ENCODE measurements around the gene ADK. TPM values are rescaled to one million over a fixed set of nuclear protein-coding genes. Genes with fewer than 3 reads are reported as not detected.
"Not testable (repeated sequence)": the region's sequence is repeated elsewhere in the genome, so short reads cannot be mapped to it uniquely, and the experiment has no call there.

The ADK gene
- total and polyA plus RNA-seq, 4 donors = 12.6 to 21.1 (median 16.1) TPM

- WGBS, 2 donors = 45 to 51% methylated on average over 2 of the region's 2 CpGs
- ATAC-seq (ENCODE audit: low FRiP score) = no peak
- Histone ChIP-seq H3K36me3 (ENCODE audit: control insufficient read depth in 1 of 2, insufficient read depth in 2 of 2, low read length in 1 of 2) (peaks cover 0 to 3% of the 10 kb centered on the region in 2 donors), H3K4me1 (ENCODE audit: control insufficient read depth in 1 of 2, insufficient read depth in 2 of 2, low read length in 2 of 2) (no peaks in the 10 kb centered on the region), H3K4me3 (ENCODE audit: low read length in 2 of 2) (no peak overlapping the region), H3K9me3 (ENCODE audit: control insufficient read depth, low read length) (no peaks in the 10 kb centered on the region), H3K27ac (ENCODE audit: low read depth in 1 of 2, low read length in 2 of 2) (no peak overlapping the region), H3K27me3 (ENCODE audit: control insufficient read depth in 1 of 2, insufficient read depth in 2 of 2, low read length in 1 of 2) (no peaks in the 10 kb centered on the region)
- DNase-seq = no peak
- intact Hi-C loops (cut with DNase I) = no loop called here
Observed at GRCh38 chr10:74202356-74202755, 51.3 kb downstream of the ADK start.

DNA sequence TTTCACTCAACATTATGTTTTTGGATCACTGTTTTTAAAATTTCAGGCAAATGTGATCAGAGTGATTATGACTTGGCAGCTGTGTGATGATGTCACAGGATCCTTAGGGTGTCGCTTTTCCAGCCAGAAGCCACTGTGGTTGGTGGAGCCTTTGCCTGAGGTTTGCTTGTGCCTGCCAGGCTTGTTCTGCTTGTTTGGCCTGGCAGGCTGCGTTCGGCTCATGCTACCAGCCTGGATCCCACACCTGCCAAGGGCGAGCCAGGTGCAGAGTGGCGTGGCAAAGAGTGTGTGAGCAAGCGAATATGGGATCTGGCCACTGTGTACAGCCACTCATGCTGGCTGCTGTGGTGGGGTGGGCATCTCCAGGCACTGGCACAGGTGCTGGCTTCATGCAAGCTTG is 55.7 kb downstream of the ADK start:
- Histone ChIP-seq H3K27me3 (ENCODE audit: control insufficient read depth in 1 of 2, insufficient read depth in 2 of 2, low read length in 1 of 2) (no peaks in the 10 kb centered on the region), H3K9me3 (ENCODE audit: control insufficient read depth, low read length) (no peaks in the 10 kb centered on the region), H3K36me3 (ENCODE audit: control insufficient read depth in 1 of 2, insufficient read depth in 2 of 2, low read length in 1 of 2) (peaks cover 0 to 3% of the 10 kb centered on the region in 2 donors), H3K4me3 (ENCODE audit: low read length in 2 of 2) (no peak overlapping the region), H3K4me1 (ENCODE audit: control insufficient read depth in 1 of 2, insufficient read depth in 2 of 2, low read length in 2 of 2) (no peaks in the 10 kb centered on the region), H3K27ac (ENCODE audit: low read depth in 1 of 2, low read length in 2 of 2) (no peak overlapping the region)
- 47 to 55% methylated on average over 6 of the region's 6 CpGs for WGBS, 2 donors
- ATAC-seq (ENCODE audit: low FRiP score) = no peak
- intact Hi-C loops (cut with DNase I) = no loop called here
- no peak for DNase-seq

- no peak overlapping the region for H3K4me3 ChIP-seq (ENCODE audit: low read length in 2 of 2)
- peaks cover 0 to 3% of the 10 kb centered on the region in 2 donors for H3K36me3 ChIP-seq (ENCODE audit: control insufficient read depth in 1 of 2, insufficient read depth in 2 of 2, low read length in 1 of 2)
- no peaks in the 10 kb centered on the region for H3K9me3 ChIP-seq (ENCODE audit: control insufficient read depth, low read length)
- H3K27me3 ChIP-seq (ENCODE audit: control insufficient read depth in 1 of 2, insufficient read depth in 2 of 2, low read length in 1 of 2) = no peaks in the 10 kb centered on the region
- no peaks in the 10 kb centered on the region for H3K4me1 ChIP-seq (ENCODE audit: control insufficient read depth in 1 of 2, insufficient read depth in 2 of 2, low read length in 2 of 2)
- intact Hi-C loops (cut with DNase I) = no loop called here
- ATAC-seq (ENCODE audit: low FRiP score) = no peak
- 87 to 91% methylated on average over 7 of the region's 7 CpGs for WGBS, 2 donors
- DNase-seq = no peak
- H3K27ac ChIP-seq (ENCODE audit: low read depth in 1 of 2, low read length in 2 of 2) = no peak overlapping the region
Observed at GRCh38 chr10:74207691-74208480, 56.9 kb downstream of the ADK start.

- Histone ChIP-seq H3K27ac (ENCODE audit: low read depth in 1 of 2, low read length in 2 of 2) (no peak overlapping the region), H3K4me3 (ENCODE audit: low read length in 2 of 2) (no peak overlapping the region), H3K27me3 (ENCODE audit: control insufficient read depth in 1 of 2, insufficient read depth in 2 of 2, low read length in 1 of 2) (no peaks in the 10 kb centered on the region), H3K9me3 (ENCODE audit: control insufficient read depth, low read length) (no peaks in the 10 kb centered on the region), H3K4me1 (ENCODE audit: control insufficient read depth in 1 of 2, insufficient read depth in 2 of 2, low read length in 2 of 2) (no peaks in the 10 kb centered on the region), H3K36me3 (ENCODE audit: control insufficient read depth in 1 of 2, insufficient read depth in 2 of 2, low read length in 1 of 2) (peaks cover 0 to 3% of the 10 kb centered on the region in 2 donors)
- intact Hi-C loops (cut with DNase I) = no loop called here
- 96 to 99% methylated on average over 3 of the region's 3 CpGs for WGBS, 2 donors
- ATAC-seq (ENCODE audit: low FRiP score) = no peak
- DNase-seq = no peak
Observed at GRCh38 chr10:74208997-74209396, 58.0 kb downstream of the ADK start.

DNA sequence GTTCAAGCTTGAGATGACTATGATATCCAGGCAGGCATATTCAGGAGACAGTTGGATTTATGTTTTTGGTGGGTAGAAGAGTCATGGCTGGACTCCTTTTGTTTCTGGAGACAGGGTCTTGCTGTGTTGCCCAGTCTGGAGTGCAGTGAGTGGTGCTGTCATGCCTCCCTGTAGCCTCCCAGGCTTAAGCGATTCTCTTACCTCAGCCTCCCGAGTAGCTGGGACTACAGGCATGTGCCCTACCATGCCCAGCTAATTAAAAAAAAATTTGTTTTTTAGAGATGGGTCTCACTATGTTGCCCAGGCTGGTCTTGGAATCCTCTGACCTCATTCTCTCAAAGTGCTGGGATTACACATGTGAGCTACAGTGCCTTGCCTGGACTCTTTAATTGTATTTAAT is 62.0 kb downstream of the ADK start:
- no peak overlapping the region for H3K27ac ChIP-seq (ENCODE audit: low read depth in 1 of 2, low read length in 2 of 2)
- no peaks in the 10 kb centered on the region for H3K27me3 ChIP-seq (ENCODE audit: control insufficient read depth in 1 of 2, insufficient read depth in 2 of 2, low read length in 1 of 2)
- ATAC-seq (ENCODE audit: low FRiP score) (no peak), DNase-seq (no peak)
- no peak overlapping the region for H3K4me3 ChIP-seq (ENCODE audit: low read length in 2 of 2)
- intact Hi-C loops (cut with DNase I) = no loop called here
- WGBS, 2 donors = 91 to 97% methylated on average over 2 of the region's 2 CpGs
- no peaks in the 10 kb centered on the region for H3K4me1 ChIP-seq (ENCODE audit: control insufficient read depth in 1 of 2, insufficient read depth in 2 of 2, low read length in 2 of 2)
- H3K9me3 ChIP-seq (ENCODE audit: control insufficient read depth, low read length) = no peaks in the 10 kb centered on the region
- no peaks in the 10 kb centered on the region for H3K36me3 ChIP-seq (ENCODE audit: control insufficient read depth in 1 of 2, insufficient read depth in 2 of 2, low read length in 1 of 2)

- H3K36me3 ChIP-seq (ENCODE audit: control insufficient read depth in 1 of 2, insufficient read depth in 2 of 2, low read length in 1 of 2) = no peaks in the 10 kb centered on the region
- H3K9me3 ChIP-seq (ENCODE audit: control insufficient read depth, low read length) = no peaks in the 10 kb centered on the region
- intact Hi-C loops (cut with DNase I) = no loop called here
- no peak overlapping the region for H3K4me3 ChIP-seq (ENCODE audit: low read length in 2 of 2)
- H3K27me3 ChIP-seq (ENCODE audit: control insufficient read depth in 1 of 2, insufficient read depth in 2 of 2, low read length in 1 of 2) = no peaks in the 10 kb centered on the region
- WGBS, 2 donors = 67 to 68% methylated on average over 3 of the region's 3 CpGs
- H3K27ac ChIP-seq (ENCODE audit: low read depth in 1 of 2, low read length in 2 of 2) = no peak overlapping the region
- ATAC-seq (ENCODE audit: low FRiP score) (no peak), DNase-seq (no peak)
- no peaks in the 10 kb centered on the region for H3K4me1 ChIP-seq (ENCODE audit: control insufficient read depth in 1 of 2, insufficient read depth in 2 of 2, low read length in 2 of 2)
Observed at GRCh38 chr10:74213571-74214162, 62.6 kb downstream of the ADK start.

- H3K36me3 ChIP-seq (ENCODE audit: control insufficient read depth in 1 of 2, insufficient read depth in 2 of 2, low read length in 1 of 2); H3K4me3 ChIP-seq (ENCODE audit: low read length in 2 of 2); H3K27ac ChIP-seq (ENCODE audit: low read depth in 1 of 2, low read length in 2 of 2); H3K27me3 ChIP-seq (ENCODE audit: control insufficient read depth in 1 of 2, insufficient read depth in 2 of 2, low read length in 1 of 2); intact Hi-C loops (cut with DNase I); H3K9me3 ChIP-seq (ENCODE audit: control insufficient read depth, low read length); ATAC-seq (ENCODE audit: low FRiP score); H3K4me1 ChIP-seq (ENCODE audit: control insufficient read depth in 1 of 2, insufficient read depth in 2 of 2, low read length in 2 of 2); DNase-seq: not testable (repeated sequence)
- WGBS, 2 donors = 96 to 98% methylated on average over 9 to 13 of the region's 13 CpGs
Observed at GRCh38 chr10:74217110-74217509, 66.1 kb downstream of the ADK start.

DNA sequence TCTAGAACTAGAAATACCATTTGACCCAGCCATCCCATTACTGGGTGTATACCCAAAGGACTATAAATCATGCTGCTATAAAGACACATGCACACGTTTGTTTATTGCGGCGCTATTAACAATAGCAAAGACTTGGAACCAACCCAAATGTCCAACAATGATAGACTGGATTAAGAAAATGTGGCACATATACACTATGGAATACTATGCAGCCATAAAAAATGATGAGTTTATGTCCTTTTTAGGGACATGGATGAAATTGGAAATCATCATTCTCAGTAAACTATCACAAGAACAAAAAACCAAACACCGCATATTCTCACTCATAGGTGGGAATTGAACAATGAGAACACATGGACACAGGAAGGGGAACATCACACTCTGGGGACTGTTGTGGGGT is 71.4 kb downstream of the ADK start:
- DNase-seq; H3K36me3 ChIP-seq (ENCODE audit: control insufficient read depth in 1 of 2, insufficient read depth in 2 of 2, low read length in 1 of 2); H3K9me3 ChIP-seq (ENCODE audit: control insufficient read depth, low read length); intact Hi-C loops (cut with DNase I); H3K4me1 ChIP-seq (ENCODE audit: control insufficient read depth in 1 of 2, insufficient read depth in 2 of 2, low read length in 2 of 2); H3K27me3 ChIP-seq (ENCODE audit: control insufficient read depth in 1 of 2, insufficient read depth in 2 of 2, low read length in 1 of 2); ATAC-seq (ENCODE audit: low FRiP score); H3K4me3 ChIP-seq (ENCODE audit: low read length in 2 of 2); H3K27ac ChIP-seq (ENCODE audit: low read depth in 1 of 2, low read length in 2 of 2): not testable (repeated sequence)
- WGBS, 2 donors = 95 to 96% methylated on average over 3 to 4 of the region's 4 CpGs

Measured in aorta (tissue), 5 donors.